Adrenal gland (tissue), 12 donors: ENCODE measurements around the gene ZNF148. TPM values are rescaled to one million over a fixed set of nuclear protein-coding genes. Genes with fewer than 3 reads are reported as not detected.

Experiments
- DNase-seq, 7 donors: peaks; one replicate each; pipeline ENCODE4 v3.0.0-alpha.2; 2019 to 2020
- H3K27ac ChIP-seq, 5 donors: fragments of 200-600 bp; sonication (generic) in 4 of 5; 1 replicate in 3 of 5; 2 replicates in 2 of 5; pipeline versions ENCODE4 v1.5.1 to v1.8.0; 2016 to 2020; ENCODE audit warnings: mild to moderate bottlenecking in 1 of 5
- H3K27me3 ChIP-seq: fragments of 200-600 bp; 2 replicates; pipeline ENCODE4 v1.8.0; 2021
- H3K36me3 ChIP-seq, 2 donors: fragments of 200-600 bp; replicated peaks in 1 of 2; 1 replicate in 1 of 2; 2 replicates in 1 of 2; pipeline versions ENCODE4 v1.5.1 to v1.8.0; 2018 to 2022
- H3K4me1 ChIP-seq, 2 donors: fragments of 200-600 bp; replicated peaks in 1 of 2; 1 replicate in 1 of 2; 2 replicates in 1 of 2; pipeline versions ENCODE4 v1.5.1 to v1.8.0; 2018 to 2021
- H3K4me3 ChIP-seq, 4 donors: fragments of 200-600 bp; sonication (generic) in 3 of 4; one replicate each; pipeline ENCODE4 v1.5.1; 2016 to 2018
- H3K9me3 ChIP-seq, 3 donors: fragments of 200-600 bp; sonication (generic) in 1 of 3; replicated peaks in 1 of 3; 1 replicate in 2 of 3; 2 replicates in 1 of 3; pipeline versions ENCODE4 v1.5.1 to v1.8.0; 2016 to 2021
- POLR2A ChIP-seq, 2 donors: fragments of 450-650 bp; IDR thresholded peaks; one replicate each; pipeline ENCODE4 v1.6.1; 2017; ENCODE audit warnings: antibody characterized with exemption in 2 of 2, mild to moderate bottlenecking in 2 of 2, moderate library complexity in 1 of 2
- WGBS, 4 donors: extraction: QIAGEN DNeasy Blood & Tissue Kit in 2 of 4; methylation state at CpG; one replicate each; pipeline versions ENCODE4 v1.1.5 to v1.1.7; 2013 to 2017; 5-methylcytosine and 5-hydroxymethylcytosine counted together
- intact Hi-C, 2 donors: fragments of 100-400 bp; cut with DNase I; formaldehyde crosslinking; loops; one replicate each; pipeline versions ENCODE4 v1.14.1 to v1.15.0; 2022 to 2023
- polyA plus RNA-seq, 3 donors: library from polyadenylated mRNA; stranded (reverse); fragments of 200-250 nt in 2 of 3; fragments of 350-450 nt in 1 of 3; fragmentation: Illumina TruSeq in 1 of 3; extraction: RNeasy Lipid Tissue Mini Kit (QIAGEN cat#74804) in 1 of 3; gene quantifications; one replicate each; pipeline ENCODE4 v1.2.3, GENCODE V29; 2013 to 2014
- total RNA-seq, 9 donors: library from RNA; depleted of rRNA in 4 of 9; stranded (reverse); fragments of >200 nt in 4 of 9; fragments of 120-200 nt in 1 of 9; fragmentation: NEBNext Ultra II Directional in 1 of 9; extraction: Animal tissue kit (Norgen Biotek cat#: 25700) in 1 of 9; gene quantifications; one replicate each; pipeline versions ENCODE4 v1.1.0 to v1.2.4, GENCODE V29; 2013 to 2023
- TF ChIP-seq, protein P1 (sequence below), 6 experiments: fragments of 450-650 bp in 4 of 6; fragments of 200-600 bp in 2 of 6; sonication (generic) in 1 of 6; IDR thresholded peaks; 1 replicate in 5 of 6; 2 replicates in 1 of 6; pipeline versions ENCODE4 v1.5.1 to v1.8.0; 2016 to 2021; ENCODE audit warnings: antibody characterized with exemption in 6 of 6, mild to moderate bottlenecking in 2 of 6, moderate library complexity in 1 of 6
- donor health status: healthy with polysubstance abuse.
- donor health status: Bipolar disorder and iron deficiency.
- donor health status: DM: yes; HTN: yes; CAD: no.
- donor health status: DM: no; HTN: no; CAD: no.
- donor health status: DM: no; HTN: no; CAD: no.
- donor health status: DM: yes; HTN: yes; CAD: no.

ZNF148 gene
- total and polyA plus RNA-seq, 12 donors: 3.0 to 58.2 (median 30.9) TPM

DNA sequence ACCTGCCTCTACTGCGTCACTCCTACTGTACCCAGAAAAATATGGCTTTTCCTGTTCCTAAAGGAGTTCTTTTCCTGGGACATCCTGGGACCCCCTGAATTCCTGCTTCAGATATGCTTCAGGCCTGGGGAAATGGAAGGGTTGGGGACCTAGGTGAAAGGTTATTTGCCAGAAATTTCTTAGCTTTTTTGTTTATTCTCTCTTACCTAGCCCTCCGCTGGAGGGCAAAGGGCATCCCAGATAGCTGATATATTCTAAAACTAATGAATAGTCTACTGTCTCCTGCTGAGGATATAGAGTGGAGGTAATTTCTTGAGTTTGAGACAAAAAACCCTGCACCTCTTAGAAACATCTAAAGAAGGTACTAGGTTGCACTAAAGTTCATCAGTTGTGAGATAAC is 3.6 kb upstream of the ZNF148 start:
- WGBS, 4 donors: 92 to 100% (median 96%) methylated on average over 2 of the region's 2 CpGs
- H3K36me3 ChIP-seq: no peaks in the 10 kb centered on the region
- intact Hi-C loops: no loop called here

DNA sequence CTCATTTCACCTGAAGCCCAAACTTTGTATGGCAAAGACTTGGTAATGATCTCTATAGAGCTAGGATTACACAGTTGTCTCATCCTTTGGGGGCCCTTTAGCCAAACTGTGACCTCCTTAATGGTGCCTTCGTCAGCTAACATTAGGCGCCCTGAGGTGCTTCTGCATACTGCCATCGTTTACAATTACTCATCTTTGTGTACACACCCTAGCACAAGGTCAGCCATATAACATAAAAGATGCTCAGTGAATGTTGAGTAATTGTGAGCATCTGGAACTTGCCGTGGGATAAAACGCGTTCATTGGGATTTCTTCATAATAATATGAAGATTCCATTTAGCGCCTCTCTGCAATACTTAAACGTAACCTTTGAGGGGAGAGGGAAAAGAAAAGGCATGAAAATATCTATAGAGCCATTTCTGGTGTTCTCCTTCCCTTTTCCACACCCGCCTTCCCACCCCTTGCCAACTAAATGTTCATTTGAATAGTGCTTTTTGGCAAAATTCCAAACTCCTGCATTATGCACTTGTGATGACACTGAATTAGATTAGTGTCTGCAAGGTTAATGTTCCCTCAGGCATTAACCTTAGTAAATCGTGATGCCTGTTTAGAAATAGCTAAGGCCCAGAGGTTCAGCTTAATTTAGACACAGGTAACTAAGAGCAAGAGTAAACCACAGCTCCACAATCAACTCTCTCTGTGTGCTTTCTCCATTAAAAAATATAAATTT is 990 bp upstream of the ZNF148 start:
- no peak for DNase-seq
- intact Hi-C loops: no loop called here
- peak overlapping the region; percentile 31 to 95 (median 60) for H3K4me3 ChIP-seq
- no peaks in the 10 kb centered on the region for H3K27me3 ChIP-seq
- H3K27ac ChIP-seq: peak overlapping the region; percentile 81 to 97 (median 93)
- no peaks in the 10 kb centered on the region for H3K9me3 ChIP-seq
- TF ChIP-seq, protein P1, sequence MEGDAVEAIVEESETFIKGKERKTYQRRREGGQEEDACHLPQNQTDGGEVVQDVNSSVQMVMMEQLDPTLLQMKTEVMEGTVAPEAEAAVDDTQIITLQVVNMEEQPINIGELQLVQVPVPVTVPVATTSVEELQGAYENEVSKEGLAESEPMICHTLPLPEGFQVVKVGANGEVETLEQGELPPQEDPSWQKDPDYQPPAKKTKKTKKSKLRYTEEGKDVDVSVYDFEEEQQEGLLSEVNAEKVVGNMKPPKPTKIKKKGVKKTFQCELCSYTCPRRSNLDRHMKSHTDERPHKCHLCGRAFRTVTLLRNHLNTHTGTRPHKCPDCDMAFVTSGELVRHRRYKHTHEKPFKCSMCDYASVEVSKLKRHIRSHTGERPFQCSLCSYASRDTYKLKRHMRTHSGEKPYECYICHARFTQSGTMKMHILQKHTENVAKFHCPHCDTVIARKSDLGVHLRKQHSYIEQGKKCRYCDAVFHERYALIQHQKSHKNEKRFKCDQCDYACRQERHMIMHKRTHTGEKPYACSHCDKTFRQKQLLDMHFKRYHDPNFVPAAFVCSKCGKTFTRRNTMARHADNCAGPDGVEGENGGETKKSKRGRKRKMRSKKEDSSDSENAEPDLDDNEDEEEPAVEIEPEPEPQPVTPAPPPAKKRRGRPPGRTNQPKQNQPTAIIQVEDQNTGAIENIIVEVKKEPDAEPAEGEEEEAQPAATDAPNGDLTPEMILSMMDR (IDR thresholded peaks at IDR 0.05): no peak
- no peak for TF ChIP-seq POLR2A (IDR thresholded peaks at IDR 0.05)
- no peaks in the 10 kb centered on the region for H3K36me3 ChIP-seq
- peaks cover 16 to 17% of the 10 kb centered on the region in 2 donors for H3K4me1 ChIP-seq
- 39 to 46% (median 44%) methylated on average over 10 of the region's 10 CpGs for WGBS, 4 donors

More for the DNA sequence above, 3.6 kb upstream of the ZNF148 start:
- no peak for DNase-seq
- peaks cover 10% of the 10 kb centered on the region in 2 donors for H3K4me1 ChIP-seq
- no peak for TF ChIP-seq POLR2A (IDR thresholded peaks at IDR 0.05)
- TF ChIP-seq, protein P1 (IDR thresholded peaks at IDR 0.05): no peak
- no peak overlapping the region for H3K4me3 ChIP-seq
- H3K27me3 ChIP-seq: no peaks in the 10 kb centered on the region
- no peak overlapping the region for H3K27ac ChIP-seq
- H3K9me3 ChIP-seq: no peaks in the 10 kb centered on the region

DNA sequence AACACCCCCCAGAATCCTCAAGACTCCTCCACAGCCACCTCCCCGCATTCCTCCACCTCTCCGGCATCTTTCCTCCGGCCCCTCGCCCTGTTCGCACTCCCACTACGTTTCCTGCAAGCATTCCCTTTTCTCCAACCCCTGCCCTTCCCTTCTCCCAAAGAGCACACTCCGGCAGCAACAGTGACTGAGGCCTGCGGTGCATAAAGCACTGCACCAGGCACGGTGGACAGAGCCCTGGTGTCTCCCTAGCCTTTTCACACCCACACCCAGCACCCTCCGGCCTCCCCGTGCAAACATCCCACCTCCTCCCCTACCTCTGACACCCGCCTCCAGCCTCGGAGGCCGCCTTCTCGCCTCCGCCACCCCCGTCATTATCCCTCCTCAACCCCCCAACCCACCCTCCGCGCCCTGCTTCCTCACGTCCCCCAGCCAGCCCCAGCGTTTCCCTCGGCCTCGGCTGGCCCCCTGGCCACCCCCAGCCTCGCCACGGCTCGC is 577 bp downstream of the ZNF148 start:
- Histone ChIP-seq H3K27ac (peak overlapping the region in 4 of 5 donors; percentile 91 to 97 (median 95)), H3K27me3 (no peaks in the 10 kb centered on the region), H3K4me1 (peaks cover 16 to 17% of the 10 kb centered on the region in 2 donors), H3K9me3 (no peaks in the 10 kb centered on the region), H3K4me3 (peak overlapping the region; percentile 27 to 95 (median 76)), H3K36me3 (no peaks in the 10 kb centered on the region)
- intact Hi-C loops: no loop called here
- 0 to 1% (median 1%) methylated on average over 20 to 26 of the region's 26 CpGs for WGBS, 4 donors
- peak; percentile 27 to 64 (median 46) for DNase-seq
- peak in 1 of 2 donors; percentile 18 for TF ChIP-seq POLR2A (IDR thresholded peaks at IDR 0.05)
- TF ChIP-seq, protein P1 (IDR thresholded peaks at IDR 0.05): no peak

DNA sequence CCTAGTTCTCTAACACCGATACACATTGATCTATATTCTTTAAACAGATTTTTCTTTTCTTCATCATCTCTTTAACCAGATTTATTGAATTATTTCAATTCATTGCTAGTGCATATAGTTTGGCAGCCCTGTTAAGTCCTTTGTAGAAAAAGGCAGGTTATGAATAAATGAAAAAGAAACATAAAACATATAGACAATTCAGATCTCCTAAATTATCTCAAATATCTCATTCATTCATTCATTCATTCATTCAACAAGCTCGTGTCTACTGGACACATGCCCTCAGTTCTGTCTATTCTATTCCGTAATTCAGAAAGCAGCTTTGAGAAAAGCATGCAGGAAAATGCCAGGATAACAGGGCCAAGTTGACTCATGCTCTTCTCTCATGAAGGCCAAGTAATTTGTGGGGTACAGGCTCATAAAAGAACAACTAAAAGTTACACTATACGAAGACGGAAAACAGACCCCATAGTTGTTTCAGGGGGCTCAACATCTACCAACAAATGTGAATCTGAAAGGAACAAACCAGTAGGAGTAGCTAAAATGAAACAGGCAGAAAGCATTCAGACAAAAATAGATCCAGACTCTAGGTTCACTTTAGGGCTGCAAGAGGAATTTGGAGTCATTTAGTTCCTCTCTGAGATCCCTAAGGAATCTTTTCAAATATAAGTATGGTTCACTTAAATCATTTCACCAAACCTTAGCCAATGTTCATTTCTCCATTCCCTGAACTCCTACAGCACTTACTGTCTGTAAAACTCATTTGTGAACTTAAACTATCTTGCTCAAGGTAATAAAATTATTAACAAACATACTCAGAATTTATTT is 7.5 kb downstream of the ZNF148 start:
- no peaks in the 10 kb centered on the region for H3K36me3 ChIP-seq
- TF ChIP-seq POLR2A (IDR thresholded peaks at IDR 0.05): no peak
- TF ChIP-seq, protein P1 (IDR thresholded peaks at IDR 0.05): no peak
- H3K4me1 ChIP-seq: peaks cover 14 to 34% of the 10 kb centered on the region in 2 donors
- intact Hi-C loops: loop anchor here in 1 of 2 donors (10.0 kb wide), 1 partner anchor 63 kb away; no protein-coding TSS in a partner anchor
- no peaks in the 10 kb centered on the region for H3K9me3 ChIP-seq
- peak in 2 of 7 donors; percentile 18 to 27 for DNase-seq
- 34 to 43% (median 36%) methylated on average over 5 of the region's 5 CpGs for WGBS, 4 donors
- H3K27me3 ChIP-seq: no peaks in the 10 kb centered on the region
- peak overlapping the region in 2 of 5 donors; percentile 15 to 32 for H3K27ac ChIP-seq
- H3K4me3 ChIP-seq: no peak overlapping the region
